Brain microvascular endothelial cell (primary cell): ENCODE results near the gene GPC5.

Experiments
- DNase-seq: peaks from one replicate; pipeline ENCODE4 v3.0.0-alpha.2; 2020
- H3K27ac ChIP-seq: fragments of 250-450 bp; sonication (Bioruptor Pico); 2 replicates; pipeline ENCODE4 v1.5.1; 2020; ENCODE audit warnings: mild to moderate bottlenecking, moderate library complexity
- H3K27me3 ChIP-seq: fragments of 250-450 bp; sonication (Bioruptor Pico); replicated peaks from 2 replicates; pipeline ENCODE4 v1.5.1; 2020; ENCODE audit warnings: mild to moderate bottlenecking
- H3K36me3 ChIP-seq: fragments of 250-450 bp; sonication (Bioruptor Pico); replicated peaks from 2 replicates; pipeline ENCODE4 v1.5.1; 2020; ENCODE audit warnings: mild to moderate bottlenecking
- H3K4me3 ChIP-seq: 2 replicates; pipeline ENCODE4 v1.5.1; 2011; ENCODE audit warnings: low read depth, mild to moderate bottlenecking, control low read depth, low read length, moderate library complexity
- in situ Hi-C: cut with HindIII; loops from 2 replicates; pipeline ENCODE4 v1.10.0; 2017; ENCODE audit warnings: low sequenced_read_pairs, low pct_ligation_motif_present
- TF ChIP-seq, protein P1 (sequence below): IDR thresholded peaks from 2 replicates; pipeline ENCODE4 v1.5.1; 2011; ENCODE audit warnings: low read depth, mild to moderate bottlenecking, moderate library complexity, low read length, control low read depth, inconsistent platforms; ENCODE audit errors: missing control alignments

Gene GPC5

GRCh38 chr13:91537376-91537775, 139.0 kb downstream of the GPC5 start:
- TF ChIP-seq, protein P1, sequence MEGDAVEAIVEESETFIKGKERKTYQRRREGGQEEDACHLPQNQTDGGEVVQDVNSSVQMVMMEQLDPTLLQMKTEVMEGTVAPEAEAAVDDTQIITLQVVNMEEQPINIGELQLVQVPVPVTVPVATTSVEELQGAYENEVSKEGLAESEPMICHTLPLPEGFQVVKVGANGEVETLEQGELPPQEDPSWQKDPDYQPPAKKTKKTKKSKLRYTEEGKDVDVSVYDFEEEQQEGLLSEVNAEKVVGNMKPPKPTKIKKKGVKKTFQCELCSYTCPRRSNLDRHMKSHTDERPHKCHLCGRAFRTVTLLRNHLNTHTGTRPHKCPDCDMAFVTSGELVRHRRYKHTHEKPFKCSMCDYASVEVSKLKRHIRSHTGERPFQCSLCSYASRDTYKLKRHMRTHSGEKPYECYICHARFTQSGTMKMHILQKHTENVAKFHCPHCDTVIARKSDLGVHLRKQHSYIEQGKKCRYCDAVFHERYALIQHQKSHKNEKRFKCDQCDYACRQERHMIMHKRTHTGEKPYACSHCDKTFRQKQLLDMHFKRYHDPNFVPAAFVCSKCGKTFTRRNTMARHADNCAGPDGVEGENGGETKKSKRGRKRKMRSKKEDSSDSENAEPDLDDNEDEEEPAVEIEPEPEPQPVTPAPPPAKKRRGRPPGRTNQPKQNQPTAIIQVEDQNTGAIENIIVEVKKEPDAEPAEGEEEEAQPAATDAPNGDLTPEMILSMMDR = no peak
- Histone ChIP-seq H3K27me3 (no peaks in the 10 kb centered on the region), H3K36me3 (no peaks in the 10 kb centered on the region), H3K4me3 (no peak overlapping the region), H3K27ac (no peak overlapping the region)
- DNase-seq = no peak
- in situ Hi-C loops = no loop called here

DNA sequence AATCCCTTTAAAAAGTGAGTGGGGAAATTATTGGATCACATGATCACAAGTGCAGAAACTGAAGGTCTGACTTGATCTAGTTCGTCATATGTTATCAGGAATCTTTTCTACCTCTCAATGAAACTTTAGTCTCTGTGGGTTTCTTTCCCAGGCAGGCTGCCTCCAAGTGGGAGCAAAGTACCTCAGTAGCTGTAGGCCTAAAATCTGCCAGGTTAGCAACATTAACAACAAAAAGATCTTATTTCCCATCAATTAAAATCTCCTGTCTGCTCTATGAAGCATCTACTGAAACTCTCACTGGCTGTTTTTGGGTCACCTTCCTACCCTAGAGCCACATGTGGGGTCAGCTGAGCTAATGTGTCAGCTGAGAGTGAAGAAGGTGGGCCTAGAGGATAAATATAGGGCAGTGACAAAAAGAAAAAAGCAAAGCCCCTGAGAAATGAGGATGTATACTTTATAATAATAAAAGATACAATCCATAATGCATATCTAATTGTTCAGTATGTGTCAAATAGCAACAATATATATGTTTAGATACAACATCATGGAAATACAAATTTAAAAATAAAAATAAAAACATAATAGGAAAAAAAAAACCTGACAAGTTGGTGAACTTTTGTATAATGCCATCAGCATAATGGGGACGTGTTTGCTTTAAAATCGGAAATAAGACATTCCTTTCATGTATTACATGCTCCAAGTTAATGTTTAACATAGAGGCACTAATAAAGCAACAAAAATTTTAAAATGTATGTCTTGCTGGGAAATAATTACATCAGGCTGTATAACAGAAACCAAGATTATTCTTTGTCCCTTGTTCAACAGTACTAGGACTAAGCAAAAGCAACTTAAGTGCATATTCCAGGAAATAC, 141.1 kb downstream of the GPC5 start:
- Histone ChIP-seq H3K27ac (no peak overlapping the region), H3K27me3 (no peaks in the 10 kb centered on the region), H3K4me3 (no peak overlapping the region), H3K36me3 (no peaks in the 10 kb centered on the region)
- in situ Hi-C loops = no loop called here
- TF ChIP-seq, protein P1 = no peak
- no peak for DNase-seq

- no peak overlapping the region for H3K27ac ChIP-seq
- DNase-seq = no peak
- in situ Hi-C loops = no loop called here
- TF ChIP-seq, protein P1 = no peak
- H3K27me3 ChIP-seq = no peaks in the 10 kb centered on the region
- no peak overlapping the region for H3K4me3 ChIP-seq
- no peaks in the 10 kb centered on the region for H3K36me3 ChIP-seq
Observed at GRCh38 chr13:91540158-91540736, 141.8 kb downstream of the GPC5 start.

- H3K27me3 ChIP-seq = no peaks in the 10 kb centered on the region
- no peak overlapping the region for H3K4me3 ChIP-seq
- DNase-seq = no peak
- in situ Hi-C loops = no loop called here
- no peaks in the 10 kb centered on the region for H3K36me3 ChIP-seq
- H3K27ac ChIP-seq = no peak overlapping the region
- TF ChIP-seq, protein P1 = no peak
Observed at GRCh38 chr13:91544723-91545122, 146.3 kb downstream of the GPC5 start.

- in situ Hi-C loops = no loop called here
- Histone ChIP-seq H3K36me3 (no peaks in the 10 kb centered on the region), H3K4me3 (no peak overlapping the region), H3K27ac (no peak overlapping the region), H3K27me3 (no peaks in the 10 kb centered on the region)
- TF ChIP-seq, protein P1 = no peak
- no peak for DNase-seq
Observed at GRCh38 chr13:91546900-91547299, 148.5 kb downstream of the GPC5 start.
